CD1c-positive myeloid dendritic cell (primary cell): Measurements from ENCODE around the gene HMG20A.

ENCODE experiments used
- DNase-seq: peaks from one replicate; pipeline ENCODE4 v3.0.0-alpha.2; 2016; ENCODE audit errors: extremely low spot score

HMG20A gene

GRCh38 chr15:77475898-77476297 is 55.2 kb downstream of the HMG20A start:
- no peak for DNase-seq

DNA sequence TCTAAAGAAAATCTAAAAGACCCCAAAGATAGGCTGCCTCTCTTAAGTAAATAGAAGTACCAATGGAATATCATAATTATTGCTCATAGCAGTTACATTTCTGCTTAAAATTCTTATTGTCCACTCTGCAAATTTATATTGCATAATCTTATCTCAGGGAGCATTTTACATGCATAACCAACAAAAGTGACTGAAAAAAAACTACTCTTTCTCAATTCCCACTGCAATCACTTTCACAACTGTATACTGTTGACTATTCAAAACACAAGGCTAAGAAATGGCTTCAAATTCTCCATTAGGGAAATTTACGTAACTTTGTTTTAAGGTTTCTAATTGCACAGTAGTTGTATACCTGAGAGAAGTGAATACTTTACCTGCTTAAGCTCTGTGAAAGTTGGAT is 56.3 kb downstream of the HMG20A start:
- DNase-seq = no peak

GRCh38 chr15:77478051-77478450 is 57.4 kb downstream of the HMG20A start:
- no peak for DNase-seq

DNA sequence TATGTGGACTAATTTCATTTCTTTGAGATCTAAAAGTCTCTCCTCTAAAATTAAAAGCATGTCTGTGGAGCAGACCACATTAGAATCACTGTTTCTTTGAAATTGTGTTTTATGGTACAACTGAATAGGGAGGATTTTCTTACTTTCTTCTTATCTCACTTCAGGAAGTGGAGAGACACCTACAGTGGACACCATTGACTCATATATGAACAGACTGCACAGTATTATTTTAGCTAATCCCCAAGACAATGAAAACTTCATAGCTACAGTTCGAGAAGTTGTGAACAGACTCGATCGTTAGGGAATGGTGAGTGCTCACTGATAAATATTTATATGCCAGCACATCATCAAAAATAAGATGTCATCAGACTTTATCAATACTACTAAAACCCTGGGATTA is 58.3 kb downstream of the HMG20A start:
- DNase-seq = no peak

DNA sequence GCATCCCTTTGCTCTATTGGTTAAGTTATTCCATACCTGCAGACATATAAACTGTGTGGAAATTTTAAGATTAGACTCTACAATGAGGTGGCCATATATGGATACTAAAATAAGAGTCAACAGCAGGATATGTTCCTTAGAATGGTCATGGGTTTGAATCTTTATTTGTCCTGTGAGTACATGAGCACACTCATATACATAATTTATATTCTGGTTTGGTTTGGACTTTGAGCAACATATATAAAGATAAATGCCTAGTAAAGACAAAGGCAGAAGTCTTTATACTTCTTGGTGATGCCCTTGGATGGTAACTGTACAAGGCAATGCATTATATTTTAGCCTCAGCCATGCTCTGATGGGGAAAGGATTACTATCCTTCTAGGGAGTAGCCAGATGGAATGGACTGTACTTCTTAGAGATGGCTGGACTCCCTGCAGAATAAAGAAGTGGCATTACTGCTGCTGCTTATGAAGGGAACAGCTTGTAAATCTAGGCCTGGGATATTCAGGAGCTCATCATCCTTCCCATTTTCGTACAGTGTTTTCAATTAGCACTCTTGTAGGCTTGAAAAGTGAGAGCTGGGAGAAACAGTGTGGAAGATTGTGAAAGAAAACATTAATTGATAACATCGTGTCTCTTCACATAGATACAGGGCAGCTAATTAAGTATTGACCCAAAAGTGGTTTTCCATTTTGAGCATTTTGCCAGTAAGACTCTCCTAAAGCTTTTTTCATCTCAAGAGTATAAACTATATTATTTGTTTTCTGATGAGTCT is 60.4 kb downstream of the HMG20A start:
- no peak for DNase-seq

GRCh38 chr15:77481670-77482069 is 61.0 kb downstream of the HMG20A start:
- DNase-seq = no peak

GRCh38 chr15:77482570-77482969 is 61.9 kb downstream of the HMG20A start:
- no peak for DNase-seq

- no peak for DNase-seq
Measured at GRCh38 chr15:77483425-77484140, 62.9 kb downstream of the HMG20A start.

DNA sequence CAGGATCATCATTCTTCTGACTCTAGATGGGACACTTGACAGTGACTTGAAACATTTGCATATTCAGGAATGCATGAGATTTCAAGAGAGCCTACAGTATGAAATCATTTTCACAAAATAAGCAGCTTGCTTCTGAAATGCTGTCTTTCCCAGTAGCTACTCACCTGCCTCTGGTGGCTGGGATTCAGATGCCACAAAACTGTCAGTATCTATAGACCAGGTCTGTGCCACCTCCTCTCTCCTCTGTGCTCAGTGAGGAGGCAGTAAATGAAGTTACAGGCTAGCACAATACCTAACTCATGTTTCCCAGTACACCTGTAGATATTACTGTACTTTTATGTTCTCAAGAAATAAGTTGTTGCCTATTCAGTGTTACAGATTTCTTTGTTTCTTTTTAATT is 64.3 kb downstream of the HMG20A start:
- no peak for DNase-seq

DNA sequence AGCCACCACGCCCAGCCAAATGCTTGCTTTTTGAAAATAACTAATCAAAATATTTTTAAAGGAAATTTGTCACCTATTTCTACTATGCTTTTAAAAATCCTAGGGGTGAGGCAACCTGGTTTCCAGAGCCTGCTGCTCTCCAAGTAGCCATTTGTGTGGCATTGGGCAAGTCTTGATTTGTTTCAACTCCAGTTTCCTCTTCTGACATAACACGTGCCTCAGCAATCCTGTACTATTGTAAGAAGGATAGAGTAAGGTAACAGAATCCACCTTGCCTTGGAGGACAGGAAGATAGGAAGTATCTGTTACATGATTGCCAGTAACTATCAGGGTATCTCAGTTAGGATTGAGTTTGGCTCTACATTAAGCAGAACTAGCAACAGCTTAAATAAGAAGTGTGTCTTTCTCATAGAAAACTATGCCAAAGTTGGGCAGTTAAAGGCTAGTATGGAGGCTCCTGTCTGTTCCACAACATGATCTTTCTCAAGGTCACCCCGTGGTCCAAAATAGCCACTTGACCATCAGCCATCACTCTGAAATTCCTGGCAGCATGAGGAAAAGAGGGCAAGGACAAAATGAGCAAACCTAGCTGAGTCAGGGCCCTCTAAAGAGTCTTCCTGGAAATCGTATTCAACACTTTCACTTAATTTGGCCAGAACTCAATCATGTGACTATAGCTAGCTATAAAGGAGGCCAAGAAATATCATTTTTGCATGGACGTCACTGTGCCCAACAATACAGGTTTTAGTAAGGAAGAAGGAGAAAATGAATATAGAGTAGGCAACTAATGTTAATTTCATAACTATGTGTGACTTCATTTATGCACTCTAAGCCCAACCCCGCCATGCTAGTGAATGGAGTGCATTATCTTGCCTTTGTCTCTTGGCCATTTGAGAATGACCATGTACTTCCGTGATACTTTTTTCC is 66.1 kb downstream of the HMG20A start:
- DNase-seq = no peak

DNA sequence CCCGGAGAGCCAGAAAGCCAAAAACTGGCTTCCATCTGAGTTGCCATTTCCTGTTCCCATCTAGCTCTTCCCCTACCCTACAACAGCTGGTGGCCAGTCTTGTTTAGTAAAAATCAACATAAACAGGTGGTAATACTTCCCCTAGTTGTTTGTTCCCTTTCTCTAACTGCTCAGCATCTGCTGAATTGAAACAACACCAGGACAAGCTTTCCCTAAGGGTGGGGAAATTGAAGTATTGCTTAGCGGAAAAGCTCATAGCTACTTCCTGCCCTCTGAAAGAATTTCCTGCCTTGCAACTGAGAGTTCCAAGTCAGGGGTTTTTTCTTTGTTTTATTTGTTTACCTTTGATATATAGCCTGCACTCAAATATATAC is 66.8 kb downstream of the HMG20A start:
- DNase-seq = no peak

- no peak for DNase-seq
Measured at GRCh38 chr15:77487888-77488287, 67.2 kb downstream of the HMG20A start.

DNA sequence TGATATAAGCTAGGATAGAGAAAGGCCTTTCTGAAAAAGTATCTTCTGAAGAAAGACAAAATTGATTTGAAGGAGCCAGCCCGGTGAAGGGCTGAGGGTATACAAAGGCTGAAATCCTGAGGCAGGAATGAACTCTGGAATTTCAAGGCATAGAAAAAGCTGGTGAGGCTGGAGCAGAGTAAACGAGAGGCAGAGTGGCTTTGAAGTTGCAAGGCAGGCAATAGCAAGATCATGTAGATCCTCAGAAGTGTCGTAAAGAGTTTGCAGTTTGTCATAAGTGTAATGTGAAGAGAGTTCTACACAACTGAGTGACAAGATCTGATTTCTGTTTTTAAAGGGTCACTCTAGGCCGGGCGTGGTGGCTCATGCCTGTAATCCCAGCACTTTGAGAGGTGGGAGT is 69.0 kb downstream of the HMG20A start:
- no peak for DNase-seq

- peak; percentile 77 for DNase-seq
Measured at GRCh38 chr15:77493324-77493907, 72.7 kb downstream of the HMG20A start.

GRCh38 chr15:77494073-77494867 is 73.6 kb downstream of the HMG20A start:
- no peak for DNase-seq

- DNase-seq = no peak
Measured at GRCh38 chr15:77494964-77495363, 74.3 kb downstream of the HMG20A start.

DNA sequence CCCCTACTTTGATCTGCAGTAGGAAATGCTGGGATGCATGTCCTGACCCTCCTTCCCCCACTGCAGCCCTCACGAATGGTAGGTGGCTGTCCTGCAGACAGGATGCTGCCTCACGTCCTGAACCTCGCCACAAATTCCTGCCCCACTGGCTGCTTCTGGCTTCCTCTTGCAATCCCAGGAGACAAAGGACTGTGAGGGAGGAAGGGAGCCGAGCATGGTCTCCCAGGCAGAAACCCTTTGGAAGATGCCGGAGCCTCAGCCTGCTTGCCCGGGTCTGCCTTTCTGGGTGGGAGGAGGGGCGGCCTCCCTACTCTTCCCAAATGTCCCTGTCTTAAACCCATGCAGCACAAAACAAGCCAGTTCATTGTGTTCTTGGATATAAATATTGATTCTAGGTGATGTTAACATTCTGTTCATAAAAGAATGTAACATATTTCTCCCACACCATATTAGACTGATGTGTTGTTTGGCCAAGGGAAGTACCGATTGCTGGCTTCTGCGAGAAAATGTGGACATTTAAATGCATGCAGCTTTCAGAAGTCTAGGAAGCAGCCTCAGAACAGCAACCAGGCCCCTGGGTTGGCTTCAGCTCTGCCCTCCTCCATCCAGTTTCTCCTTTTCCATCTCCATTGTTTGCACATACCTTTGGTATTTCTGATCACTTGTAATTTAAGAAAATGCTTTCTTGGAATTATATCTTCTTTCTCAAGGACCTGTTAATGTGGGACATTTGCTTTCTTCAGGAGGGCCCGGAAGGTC is 75.3 kb downstream of the HMG20A start:
- DNase-seq = no peak

GRCh38 chr15:77496715-77497109 is 76.0 kb downstream of the HMG20A start:
- peak; percentile 71 for DNase-seq

DNA sequence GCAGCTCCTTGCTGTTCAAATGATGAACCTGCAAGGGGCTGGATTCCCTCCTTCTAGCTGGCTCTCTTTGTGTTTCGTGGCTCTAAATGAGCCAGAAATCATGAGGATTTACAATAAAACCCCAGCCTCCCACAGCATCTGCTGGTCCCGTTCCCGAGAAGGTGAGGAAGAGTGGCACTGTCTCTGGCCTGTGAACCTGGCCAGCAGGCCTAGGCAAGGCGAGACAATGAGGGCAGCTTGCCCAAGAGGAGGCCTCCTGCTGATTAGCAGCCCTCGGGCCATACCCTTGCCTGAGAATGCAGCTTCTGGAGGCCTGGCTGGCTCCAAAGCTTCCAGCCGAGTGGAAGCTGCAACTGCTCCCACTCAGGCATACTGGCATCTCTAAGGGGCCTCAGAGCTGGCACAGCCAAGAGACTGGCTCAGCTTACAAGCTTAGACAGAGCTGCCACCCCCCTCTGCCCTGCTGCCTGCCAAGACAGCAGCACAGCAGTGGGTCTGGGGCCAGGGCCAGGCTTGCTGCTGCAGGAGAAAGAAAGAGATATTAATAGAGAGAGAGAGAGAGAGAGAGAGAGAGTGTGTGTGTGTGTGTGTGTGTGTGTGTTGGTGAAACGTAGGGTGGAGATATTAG is 76.5 kb downstream of the HMG20A start:
- DNase-seq = no peak

- DNase-seq = no peak
Measured at GRCh38 chr15:77497942-77498361, 77.3 kb downstream of the HMG20A start.
